CD1c-positive myeloid dendritic cell (primary cell): ENCODE results near the gene CD8A.
A peak's percentile ranks its signal among the peaks of the same experiment; 100 is the strongest.
"Not testable (repeated sequence)": the region's sequence is repeated elsewhere in the genome, so short reads cannot be mapped to it uniquely, and the experiment has no call there.

ENCODE experiments used
- DNase-seq: peaks from one replicate; pipeline ENCODE4 v3.0.0-alpha.2; 2016; ENCODE audit errors: extremely low spot score

CD8A gene

DNA sequence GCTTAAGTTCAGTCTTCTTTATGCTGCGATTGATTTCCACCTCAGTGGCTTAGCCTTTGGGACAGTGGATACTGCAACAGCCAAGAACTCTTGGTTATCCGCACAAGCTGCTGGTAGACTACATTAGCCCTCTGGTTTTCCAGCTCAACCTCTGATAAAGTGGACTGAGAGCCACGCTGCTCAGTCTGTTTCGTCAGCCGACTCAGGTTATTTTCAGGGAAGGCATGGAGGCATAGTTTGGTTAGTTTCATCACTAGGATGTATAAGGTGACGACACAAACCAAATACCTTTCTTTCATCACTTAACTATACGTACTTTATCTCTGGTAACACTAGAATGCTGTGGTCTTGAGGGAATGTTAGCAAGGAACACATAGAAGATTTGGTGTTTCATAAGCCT lies 14.2 kb downstream of the CD8A start:
- DNase-seq, result no peak

DNA sequence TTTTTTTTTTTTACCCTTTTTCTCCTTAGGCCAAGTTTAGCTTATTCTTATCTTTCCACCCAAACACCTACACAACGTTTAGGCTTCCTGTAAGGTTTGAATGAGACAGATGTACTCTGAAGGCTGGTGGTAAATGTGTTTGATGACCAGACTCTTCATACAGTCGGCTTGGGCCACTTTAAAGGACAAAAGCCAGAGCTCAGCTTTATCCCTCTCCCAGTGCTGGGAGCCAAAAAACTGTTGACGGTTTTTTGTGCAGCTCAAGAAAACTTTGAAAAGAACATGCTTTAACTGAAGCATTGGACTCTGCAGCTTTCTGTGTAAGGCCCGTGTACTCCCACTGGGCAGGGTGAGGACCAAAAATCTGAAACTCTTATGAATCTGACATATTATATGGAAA lies 15.4 kb downstream of the CD8A start:
- no peak for DNase-seq

DNA sequence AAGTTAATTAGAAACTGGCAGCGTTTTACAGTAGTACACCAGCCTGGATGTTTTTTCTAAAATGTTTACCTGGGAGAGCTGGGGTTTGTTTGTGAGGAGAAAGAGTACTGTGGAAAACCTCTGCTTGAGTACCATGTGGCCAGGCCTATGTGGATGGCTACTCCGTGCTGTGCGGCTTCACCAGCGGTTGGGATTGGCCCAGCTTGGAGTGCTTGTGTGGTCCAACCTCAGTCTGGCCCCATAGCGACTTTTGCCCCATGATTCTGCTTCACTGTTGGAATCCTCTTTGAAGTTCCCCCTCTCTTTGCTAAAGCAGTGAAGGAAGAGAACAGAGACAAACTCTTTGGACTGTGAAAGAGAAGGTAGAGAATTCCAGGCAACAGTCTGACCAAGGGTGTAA lies 15.9 kb downstream of the CD8A start:
- DNase-seq, result no peak

DNA sequence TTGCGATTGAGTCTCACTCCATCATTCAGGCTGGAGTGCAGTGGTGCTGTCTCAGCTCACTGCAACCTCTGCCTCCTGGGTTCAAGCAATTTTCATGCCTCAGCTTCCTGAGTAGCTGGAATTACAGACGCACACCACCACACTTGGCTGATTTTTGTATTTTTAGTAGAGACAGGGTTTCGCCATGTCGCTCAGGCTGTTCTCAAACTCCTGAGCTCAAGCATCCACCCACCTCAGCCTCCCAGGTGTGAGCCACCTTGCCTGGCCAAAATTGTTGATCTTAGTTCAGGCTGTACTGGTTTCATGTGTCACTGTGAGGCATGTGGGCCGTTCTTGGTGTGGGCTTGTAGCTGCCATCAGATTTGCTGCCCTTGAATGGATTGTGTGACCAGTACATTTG lies 18.1 kb downstream of the CD8A start:
- no peak for DNase-seq

DNA sequence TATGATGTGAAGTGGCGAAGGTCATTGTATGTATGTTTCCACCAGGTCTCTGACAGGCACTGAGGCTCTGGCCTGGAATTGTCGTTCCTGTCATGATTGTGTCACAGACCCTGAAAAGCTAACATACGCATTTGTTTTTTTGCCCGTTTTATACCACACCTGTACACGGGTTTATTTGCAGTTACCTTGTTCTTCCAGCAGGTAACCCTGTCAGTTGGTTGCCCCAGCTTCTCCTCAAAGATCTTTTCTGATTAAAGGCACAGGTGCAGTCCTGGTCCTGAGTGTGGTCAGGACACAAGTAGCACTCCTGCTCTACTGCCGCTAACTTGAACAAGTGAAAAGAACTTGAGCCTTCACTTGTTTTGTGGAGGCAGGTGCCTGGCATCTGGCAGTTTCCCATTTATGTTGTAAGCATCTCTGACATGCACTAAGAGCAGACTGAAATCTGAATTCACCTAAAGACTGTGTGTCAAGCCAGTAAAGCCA lies 19.9 kb downstream of the CD8A start:
- no peak for DNase-seq

DNA sequence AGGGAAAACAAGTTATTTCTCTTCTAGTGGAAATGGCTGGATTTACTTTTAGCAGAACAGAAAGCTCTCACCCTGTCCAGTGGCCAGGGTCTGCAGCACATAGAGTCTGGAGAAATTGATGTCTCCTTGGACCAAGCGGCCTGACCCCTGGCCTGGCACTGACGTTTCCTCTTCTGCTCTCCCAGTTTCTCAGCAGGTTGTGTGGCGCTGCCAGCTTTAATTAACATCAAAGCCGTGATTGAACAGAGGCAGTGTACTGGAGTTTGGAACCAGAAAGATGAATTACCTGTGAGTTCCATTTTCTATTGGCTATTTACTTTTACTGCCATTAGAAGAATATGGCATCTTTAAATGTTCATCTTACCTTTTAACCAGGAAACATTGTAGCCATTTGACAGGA lies 20.9 kb downstream of the CD8A start:
- no peak for DNase-seq

DNA sequence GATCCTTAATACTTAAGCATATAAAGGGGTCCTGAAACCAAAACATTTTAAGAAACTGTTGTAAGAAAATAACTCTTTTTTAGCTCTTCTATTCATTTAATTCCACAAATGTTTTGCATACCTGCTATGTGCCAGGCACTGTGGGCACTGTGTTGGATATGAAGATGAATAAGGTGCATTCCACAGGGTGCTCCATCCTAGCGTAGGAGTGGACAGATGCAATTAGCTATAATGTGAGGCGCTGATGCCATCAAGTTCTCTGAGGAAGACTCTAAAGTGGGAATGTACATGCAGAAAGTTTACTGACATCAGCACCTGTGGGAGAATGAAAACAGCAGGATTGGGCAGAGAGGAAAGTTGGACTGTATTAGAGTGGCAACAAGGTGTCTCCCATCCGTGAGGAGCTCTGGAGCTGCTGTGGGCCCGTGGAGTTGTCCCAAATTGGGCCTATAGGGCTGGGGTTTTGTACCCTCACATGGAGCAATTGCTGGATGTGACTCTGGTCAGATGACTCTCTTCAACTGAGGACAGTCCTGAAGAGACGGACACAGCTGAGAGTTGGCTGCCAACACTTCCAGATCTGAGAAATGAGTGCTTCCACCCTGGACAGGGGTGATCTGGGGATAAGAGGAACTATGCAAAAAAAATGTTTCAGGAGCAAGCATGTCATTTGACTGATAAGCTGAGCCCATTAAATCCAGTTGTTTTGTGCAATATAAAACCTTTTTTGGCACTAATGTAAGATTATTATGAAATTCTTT lies 22.3 kb downstream of the CD8A start:
- no peak for DNase-seq

DNA sequence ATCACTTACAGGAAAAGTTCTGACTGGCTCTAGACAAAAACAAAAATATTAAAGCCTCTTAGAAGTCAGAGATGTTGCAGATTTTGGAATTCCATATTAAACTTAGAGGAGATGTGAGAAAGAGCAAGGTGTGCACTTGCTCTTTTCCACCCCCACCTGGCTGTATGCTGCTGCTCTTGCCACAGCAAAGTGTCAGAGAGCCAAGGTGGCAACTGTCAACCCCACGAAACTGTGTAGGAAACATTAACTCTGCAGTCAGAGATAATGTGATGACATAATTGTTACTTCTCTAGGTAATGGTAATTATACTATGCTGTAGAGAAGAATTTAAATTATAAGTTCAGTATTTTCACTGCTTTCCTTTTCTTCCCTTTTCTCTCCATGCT lies 25.4 kb downstream of the CD8A start:
- DNase-seq, result no peak

DNA sequence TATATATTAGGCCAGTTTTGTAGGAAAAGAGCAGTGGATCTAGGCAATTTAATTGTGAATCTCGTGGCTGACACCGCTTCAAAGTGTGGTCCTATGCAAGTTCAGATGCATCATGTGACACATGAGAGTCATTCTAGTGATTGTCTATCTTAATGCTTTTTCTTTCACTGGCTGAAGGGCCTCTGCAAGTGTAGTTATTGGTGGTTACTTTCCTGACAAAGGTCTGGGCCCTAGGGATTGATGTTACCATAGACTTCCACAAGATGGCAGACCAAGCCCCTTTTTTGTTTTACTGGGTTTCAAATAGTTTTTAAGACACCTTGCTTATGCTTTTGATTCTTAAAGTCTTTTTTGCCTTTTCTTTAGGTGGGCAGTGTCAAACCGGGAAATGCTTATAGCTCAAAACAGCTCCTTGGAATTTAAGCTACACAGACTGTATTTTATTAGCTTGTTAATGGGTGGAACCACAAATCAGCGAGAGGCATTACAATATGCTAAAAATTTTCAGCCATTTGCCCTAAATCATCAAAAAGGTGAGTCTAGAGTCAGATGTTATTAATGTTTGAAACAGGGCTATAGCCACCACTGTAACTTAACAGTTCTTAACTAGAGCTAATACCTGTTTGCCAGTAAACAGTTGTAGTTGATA lies 25.9 kb downstream of the CD8A start:
- DNase-seq, result peak; percentile 54

DNA sequence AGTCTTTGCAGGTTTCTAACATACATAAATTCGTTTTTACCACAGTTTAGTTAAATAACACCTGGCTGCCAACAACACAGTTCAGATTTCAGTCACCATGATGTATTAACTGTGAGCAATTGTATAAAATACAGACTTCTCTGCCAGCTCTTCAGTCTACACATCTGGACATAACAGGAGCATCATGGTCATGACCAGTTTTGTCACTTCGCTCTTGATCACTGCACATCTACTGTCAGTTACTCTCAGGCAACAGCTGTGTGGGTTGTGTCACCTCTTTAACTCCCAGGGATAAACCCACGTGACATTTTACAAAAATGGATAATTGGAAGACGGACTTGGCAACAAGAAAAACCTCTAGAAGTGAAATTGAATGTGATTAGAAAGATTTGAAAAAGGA lies 30.3 kb downstream of the CD8A start:
- DNase-seq, result no peak

DNA sequence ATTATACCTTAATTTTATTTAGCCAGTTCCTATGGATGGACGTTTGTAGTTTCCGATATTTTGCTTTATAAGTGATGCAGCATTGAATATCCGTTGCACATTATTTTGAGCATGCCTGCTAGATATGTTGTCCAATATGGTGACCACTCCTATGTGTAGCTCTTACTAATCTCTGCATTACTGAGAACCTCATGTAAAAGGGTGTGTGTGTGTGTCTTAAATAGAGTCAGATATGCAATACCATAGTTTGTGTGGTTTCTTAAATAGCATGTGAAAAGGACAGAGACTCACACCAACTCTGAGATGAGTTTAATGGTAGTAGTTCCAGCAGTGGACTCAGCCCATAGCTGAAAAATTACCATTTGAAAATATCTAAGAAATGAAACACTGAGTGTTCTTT lies 32.3 kb downstream of the CD8A start:
- no peak for DNase-seq

DNA sequence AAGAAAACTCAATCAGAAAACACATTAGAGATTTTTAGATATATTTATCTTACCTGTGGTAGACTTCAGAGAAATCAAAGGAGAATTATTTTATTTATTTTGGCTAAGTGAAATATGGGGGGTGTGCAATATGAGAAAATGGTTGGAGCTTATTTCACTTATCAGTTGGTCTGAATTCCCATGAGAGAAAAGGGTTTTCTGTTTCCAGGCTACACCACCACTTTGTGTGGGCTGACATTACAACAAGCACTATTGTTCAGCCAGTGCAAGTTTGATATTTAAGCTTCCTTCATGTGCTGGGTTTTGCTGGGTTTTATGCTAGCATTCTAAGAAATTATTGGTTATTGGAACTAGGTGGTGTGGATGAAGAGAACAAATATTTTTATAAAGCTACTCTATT lies 37.1 kb downstream of the CD8A start:
- DNase-seq, result no peak

DNA sequence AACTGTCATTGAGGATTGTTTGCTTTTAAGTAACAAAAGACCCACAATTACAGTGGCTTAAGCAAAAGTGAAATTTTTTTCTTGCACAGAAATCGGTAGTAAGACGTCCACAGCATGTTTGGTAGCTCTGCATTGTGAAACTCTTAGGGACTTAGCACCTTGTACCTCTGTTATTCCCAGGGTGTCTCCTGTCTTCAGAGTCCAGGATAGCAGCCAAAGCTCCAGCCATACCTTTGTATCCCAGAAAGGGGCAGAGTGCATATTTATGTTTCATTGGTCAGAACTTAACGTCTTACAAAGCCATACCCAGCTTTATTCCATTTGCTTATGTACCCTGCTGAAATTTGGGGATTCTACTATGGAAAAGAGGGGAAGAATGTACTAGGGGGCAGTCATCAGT lies 37.8 kb downstream of the CD8A start:
- no peak for DNase-seq

DNA sequence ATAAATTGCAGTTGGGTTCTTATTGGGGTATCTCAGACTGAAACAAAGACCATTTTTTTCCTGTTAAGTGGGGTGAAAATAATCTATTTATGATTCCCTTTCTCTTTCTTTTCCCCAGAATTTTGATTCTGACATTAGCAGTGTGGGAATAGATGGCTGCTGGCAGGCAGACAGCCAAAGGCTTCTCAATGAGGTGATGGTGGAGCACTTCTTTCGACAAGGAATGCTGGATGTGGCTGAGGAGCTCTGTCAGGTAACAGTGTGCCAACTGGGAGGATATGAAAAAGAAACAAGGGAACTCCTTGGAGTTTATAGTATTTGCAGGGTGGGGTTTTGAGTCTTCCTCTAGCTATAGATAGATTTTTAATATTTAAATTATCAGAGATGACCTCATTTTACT lies 38.9 kb downstream of the CD8A start:
- DNase-seq, result no peak

DNA sequence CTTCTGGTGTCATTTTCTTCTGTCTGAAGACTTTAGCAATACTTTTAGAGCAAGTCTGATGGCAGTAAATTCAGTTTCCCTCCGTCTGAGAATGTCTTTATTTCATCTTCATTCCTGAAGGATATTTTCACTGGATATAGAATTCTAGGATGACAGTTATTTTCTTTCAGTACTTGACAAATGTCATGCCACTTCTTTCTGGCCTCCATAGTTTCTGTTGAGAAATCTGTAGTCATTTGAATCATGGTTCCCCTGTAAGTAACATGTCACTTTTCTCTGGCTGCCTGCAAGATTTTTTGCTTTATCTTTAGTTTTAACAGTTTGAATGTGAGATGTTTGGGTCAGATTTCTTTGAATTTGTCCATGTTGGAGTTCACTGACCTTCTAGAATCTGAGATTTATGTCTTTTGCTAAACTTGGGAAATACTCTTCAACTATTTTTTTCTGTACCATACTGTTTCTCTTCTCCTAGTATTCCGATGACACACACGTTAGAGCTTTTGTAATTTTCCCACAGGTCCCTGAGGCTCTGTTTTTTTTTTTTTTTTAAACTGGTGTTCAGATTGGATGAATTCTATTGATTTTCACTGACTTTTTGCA lies 40.4 kb downstream of the CD8A start:
- DNase-seq, result no peak

DNA sequence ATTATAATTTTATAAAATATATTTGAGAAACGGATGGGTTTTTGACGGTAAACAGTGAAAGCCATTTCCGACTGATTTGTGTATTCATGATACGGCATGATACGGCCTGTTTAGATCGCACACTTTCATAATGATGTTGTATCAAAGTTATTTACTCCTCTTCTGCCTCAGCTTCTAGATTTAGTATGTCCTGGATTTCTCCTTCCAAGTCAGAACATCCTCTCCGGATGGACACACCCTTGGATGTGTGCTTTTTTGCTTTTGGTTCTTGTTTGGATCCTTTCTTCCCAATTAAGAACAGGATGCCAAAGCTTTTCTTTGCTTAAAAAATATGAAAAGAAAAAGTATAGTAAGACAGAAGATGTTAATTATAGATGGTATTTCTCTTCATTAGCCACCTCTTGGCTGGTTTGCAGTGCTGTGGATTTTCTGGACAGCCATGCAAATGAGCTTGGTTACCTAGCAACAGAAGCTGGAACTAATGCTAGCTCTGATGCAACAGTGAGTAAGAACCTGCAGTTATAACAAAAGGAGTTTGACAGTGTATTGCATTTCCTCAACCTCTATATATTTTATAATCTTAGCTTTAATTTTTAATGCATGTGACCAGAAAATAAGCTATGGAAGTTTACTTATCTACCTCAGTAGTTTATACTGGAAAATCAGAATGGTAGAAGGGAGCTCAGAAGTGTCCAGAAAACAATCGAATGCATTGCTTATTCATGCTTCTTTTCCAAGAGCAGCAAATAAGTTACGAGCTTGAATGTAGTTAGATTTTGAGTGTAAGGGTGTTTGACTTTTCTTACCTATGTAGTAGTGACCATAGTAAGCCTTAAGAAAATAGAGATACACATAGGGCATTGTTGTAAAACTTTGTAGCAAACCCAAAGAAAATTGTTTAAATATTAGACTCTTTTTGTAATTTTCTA lies 42.7 kb downstream of the CD8A start:
- peak; percentile 38 for DNase-seq

DNA sequence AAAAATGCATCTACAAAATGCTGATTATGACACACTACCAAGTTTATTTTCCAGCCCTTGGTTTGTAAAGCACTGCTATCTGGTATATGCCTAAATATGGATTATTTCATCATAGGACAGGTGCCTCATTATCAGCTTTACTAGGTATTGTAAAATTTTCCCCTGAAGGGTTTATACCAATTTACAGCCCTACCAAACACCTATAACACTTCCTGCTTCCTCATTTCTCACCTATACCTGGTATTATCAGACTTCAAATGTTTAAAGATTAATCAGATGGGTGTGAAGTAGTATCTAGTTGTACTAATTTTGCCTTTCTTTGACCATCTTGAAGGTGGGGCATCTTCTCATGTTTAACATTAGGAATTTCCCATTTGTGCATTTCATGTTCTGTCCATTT lies 43.8 kb downstream of the CD8A start:
- DNase-seq, result no peak

DNA sequence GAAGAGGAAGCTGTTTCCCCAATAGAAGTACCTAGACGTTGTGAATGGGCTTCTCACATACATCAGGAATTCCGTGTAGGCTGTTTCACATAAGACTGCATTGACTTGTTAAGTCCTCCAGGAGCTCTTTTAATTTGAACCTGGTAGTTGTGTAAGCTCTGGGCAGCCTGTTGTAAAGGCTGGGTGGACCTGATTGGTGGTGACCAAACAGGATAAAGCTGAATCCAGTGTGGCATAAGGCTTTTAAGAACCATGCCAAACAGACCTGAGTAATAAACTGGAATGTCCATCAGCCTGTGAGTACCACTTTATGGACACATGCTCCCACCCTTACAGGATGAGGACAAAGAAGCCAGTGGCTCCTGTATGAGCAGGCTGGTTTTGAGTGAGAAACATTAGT lies 46.6 kb downstream of the CD8A start:
- DNase-seq, result no peak

DNA sequence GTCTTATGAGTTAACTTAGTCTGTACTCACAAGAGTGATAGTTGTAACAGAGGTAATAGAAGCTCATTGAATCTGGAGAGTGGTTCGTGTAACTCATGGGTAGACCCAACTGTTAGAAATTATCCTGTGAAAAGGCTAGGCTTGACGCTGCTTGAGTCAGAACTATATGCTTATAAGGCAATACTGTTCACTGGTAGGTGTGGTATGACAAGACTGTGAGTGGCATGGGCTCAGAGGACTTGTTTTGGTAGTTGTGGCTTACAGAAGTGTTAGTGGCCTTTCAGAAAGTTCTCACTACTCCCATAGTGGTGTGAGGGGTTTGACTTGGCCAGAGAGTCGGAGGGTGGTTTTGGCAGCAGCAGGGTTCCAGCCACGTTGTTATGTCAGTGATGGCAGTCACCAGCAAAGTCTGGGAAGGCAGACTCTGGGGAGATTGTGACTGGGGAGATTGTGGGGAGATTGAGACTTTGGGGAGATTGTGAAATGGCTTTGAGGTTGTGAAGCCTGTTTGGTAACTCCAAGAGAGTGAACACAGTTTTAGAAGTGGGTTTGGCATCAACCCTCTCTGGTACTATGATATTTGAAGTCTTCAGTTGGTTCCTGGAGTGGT lies 48.7 kb downstream of the CD8A start:
- not testable (repeated sequence) for DNase-seq

DNA sequence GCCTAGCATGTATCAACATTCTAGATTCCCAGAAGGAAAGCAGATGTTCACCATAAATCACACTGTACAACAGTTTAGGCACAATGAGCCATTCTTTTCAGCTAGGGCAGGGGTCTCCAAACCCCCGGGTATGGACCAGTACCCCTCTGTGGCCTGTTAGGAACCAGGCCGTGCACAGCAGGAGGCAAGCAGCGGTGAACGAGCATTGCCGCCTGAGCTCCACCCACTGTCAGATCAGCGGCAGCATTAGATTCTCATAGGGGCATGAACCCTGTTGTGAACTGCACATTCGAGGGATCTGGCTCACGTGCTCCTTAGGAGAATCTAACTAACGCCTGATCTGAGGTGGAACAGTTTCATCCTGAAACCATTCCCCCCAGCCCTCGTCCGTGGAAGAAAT lies 50.8 kb downstream of the CD8A start:
- DNase-seq, result not testable (repeated sequence)

DNA sequence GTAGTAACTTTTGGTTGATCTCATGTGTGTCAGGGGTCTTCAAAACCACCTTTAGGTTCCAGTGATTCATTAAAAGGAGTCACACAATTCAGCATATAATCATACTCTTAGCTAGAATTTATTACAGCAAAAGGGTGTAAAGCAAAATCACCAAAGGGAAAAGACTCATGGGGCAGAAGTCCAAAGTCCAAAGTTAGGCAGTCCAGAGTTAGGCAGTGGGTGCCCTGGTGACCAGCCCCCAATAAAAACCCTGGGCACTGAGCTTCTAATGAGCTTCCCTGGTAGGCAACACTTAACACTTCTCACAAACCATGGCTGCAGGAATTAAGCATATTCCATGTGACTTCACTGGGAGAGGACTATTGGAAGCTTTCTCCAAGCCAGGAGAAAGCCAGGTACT lies 51.2 kb downstream of the CD8A start:
- DNase-seq, result not testable (repeated sequence)

DNA sequence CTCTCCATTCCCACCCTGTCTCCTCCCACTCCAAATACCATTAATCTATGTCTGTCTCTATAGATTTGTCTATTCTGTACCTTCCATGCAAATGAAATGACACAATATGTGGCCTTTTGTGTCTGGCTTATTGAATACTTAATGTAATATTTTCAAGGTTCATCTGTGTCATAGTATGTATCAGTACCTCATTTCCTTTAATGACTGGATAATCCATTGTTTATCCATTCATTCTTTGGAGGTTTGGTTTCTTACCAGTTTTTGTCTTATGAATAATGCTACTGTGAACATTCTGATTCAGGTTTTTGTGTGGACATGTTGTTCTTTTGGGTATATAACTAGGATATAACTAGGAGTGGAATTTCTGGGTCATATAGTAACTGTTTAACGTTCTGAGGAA lies 55.8 kb downstream of the CD8A start:
- DNase-seq, result not testable (repeated sequence)
